ENCODE measurements around the gene NETO1.

Gene NETO1

DNA sequence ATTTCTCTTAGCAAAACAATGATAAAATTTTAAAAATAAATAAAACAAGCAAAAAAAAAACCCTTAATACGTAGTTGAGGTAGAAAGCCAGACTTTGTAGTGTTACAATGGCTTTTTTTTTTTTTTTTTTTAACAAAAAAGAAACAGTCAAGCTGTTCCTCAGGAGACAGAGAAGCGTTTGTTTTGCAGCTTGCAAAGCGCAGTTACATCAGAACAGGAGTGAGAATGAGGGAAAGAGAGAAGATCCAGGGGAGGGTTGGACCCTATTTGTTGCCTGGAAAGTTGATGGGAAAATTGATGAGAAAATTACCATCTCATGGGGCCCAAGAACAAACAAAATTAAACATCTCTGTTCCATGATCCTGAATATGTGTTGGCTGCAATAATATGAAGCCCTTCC is 146.5 kb downstream of the NETO1 start:
- DNase-seq = no peak

DNA sequence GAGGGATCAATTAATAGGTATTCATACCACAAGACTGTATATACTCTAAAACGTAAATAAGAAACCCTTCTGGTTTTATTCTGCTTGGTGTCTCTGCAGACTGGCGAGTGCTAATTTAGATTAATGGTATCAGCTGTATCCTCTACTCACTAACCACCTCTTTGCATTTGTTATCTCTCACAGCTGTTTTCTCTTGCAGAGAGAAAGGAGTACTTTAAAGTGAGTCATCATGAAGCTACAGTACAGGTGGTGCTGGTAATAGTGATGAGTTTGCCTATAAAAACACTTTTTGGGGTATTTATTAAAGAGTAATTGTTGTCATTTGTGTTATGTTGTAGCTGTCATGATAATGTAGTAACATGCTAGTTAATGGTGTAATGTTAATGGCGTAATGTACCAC is 147.7 kb downstream of the NETO1 start:
- DNase-seq = no peak

DNA sequence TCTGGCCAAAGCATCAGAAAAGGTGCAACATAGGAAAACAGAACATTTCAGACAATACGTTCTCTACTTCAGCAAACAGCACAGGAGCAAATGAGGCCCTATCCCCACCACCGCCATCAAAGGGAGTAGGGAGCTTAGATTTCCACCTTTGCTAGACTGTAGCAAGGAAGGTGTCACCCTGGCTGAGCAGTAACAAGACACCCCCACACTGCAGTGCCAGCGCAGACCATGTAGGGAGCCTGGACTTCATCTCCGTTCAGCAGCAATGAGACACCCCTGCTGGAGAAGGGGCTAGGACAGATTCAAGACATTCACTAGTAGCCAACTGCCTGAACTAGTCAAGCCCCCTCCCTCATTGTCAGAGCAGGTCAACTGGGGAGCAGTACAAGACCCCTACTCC is 163.6 kb downstream of the NETO1 start:
- DNase-seq = no peak

DNA sequence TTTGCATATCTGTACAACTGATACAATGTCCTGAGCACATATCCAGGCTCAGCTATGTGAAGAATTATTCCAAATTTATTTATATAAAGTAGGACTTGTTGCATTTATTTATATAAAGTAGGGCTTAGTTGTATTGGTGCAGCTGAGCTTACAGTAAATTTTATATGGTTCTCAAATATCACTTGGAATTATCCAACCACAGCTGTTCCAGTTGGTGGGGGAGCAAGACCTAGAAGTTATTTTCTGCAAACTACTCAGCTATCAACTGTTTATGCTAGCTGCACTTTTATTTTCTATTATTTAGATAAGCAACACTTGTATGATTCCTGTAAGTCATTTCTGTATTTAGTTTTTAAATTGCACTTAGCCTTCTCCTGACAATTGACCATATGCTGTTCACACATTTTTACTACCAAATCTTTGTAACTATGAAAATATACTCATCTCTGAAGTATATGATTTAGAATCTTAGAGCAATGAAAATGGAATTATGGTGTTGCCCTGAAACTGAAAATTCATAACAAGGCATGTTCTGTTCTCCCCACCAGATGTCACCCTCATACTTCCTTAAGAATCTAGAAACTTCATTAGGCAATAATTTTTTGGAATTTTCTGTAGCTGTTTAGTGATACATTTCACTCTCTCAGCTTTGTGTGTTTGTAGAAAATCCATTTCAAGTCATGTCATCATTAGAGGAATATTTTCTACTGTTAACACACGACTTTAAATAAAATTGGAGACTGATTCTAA is 166.7 kb downstream of the NETO1 start:
- no peak for DNase-seq

DNA sequence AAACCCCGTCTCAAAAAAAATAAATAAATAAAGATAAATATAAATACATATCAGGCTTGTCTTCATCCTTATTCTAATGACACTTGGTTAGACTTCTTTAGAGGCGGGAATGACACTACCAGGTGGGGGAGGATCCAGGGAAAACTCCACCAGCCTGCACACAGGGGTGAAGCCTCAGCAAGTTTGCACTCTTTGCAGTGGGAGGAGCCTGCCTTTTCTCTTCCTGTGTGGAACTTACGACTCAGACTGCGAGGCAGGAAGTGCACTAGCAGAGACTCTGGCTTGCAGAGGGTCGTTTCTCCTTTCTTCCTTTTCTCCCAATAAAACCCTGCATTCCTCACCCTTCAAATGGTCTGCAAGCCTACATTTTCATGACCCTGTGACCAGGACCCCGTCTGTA is 170.1 kb downstream of the NETO1 start:
- no peak for DNase-seq

DNA sequence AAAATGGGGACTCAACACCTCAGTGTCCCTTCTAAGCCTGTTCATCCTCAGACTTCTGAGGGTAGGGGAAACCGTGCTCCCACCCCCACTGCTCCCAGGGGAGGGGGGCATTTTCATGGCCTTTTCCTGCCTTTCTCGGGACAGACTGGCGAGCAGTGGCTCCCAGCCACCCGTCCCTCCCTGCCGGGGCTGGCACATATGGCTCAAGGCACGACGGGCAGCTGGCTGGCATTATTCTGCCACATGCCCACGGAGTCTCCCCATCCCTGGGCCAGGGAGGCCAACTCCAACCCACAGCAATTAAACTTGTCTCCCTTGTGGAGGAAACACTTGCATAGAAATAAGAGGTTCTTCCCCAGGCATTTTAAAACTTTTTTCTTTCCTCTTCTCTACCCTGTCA is 175.2 kb downstream of the NETO1 start:
- DNase-seq = no peak
